H1 (cell line): ENCODE results near the gene TRABD2B. TPM values are rescaled to one million over a fixed set of nuclear protein-coding genes. Genes with fewer than 3 reads are reported as not detected.

Experiments
- CTCF ChIA-PET: fragments of 300-600 bp; sonication (Branson Sonifier 250); formaldehyde crosslinking; loops from one replicate; lab custom pipeline; 2021; ENCODE audit not compliant: partially characterized antibody; lab: Charles Lee
- POLR2A ChIA-PET: fragments of 300-600 bp; sonication (Branson Sonifier 250); formaldehyde crosslinking; loops from one replicate; lab custom pipeline; 2021; ENCODE audit warnings: inconsistent platforms; ENCODE audit not compliant: partially characterized antibody; lab: Charles Lee
- DNase-seq, 2 experiments: peaks; one replicate each; pipeline versions ENCODE4 v3.0.0 to v3.0.0-alpha.2; 2010 to 2022; ENCODE audit warnings: low spot score in 2 of 2, low read depth in 1 of 2, mixed read lengths in 1 of 2
- FAIRE-seq: peaks from 2 replicates; lab custom pipeline; 2011; peaks lifted over from hg19 to GRCh38; lab: Jason Lieb, UNC
- H2AFZ ChIP-seq: 2 replicates; pipeline ENCODE4 v1.8.1; 2012; ENCODE audit warnings: low read length, inconsistent platforms
- H2AK5ac ChIP-seq: 2 replicates; pipeline ENCODE4 v1.6.1; 2013; ENCODE audit warnings: low read depth, low read length
- H2BK120ac ChIP-seq: replicated peaks from 2 replicates; pipeline ENCODE3; 2013; ENCODE audit warnings: low read depth, low read length, inconsistent platforms
- H2BK12ac ChIP-seq: 2 replicates; pipeline ENCODE4 v1.6.1; 2013; ENCODE audit warnings: low read depth, low read length
- H2BK15ac ChIP-seq: 2 replicates; pipeline ENCODE4 v1.6.1; 2013; ENCODE audit warnings: low read length
- H2BK20ac ChIP-seq: 2 replicates; pipeline ENCODE4 v1.6.1; 2013; ENCODE audit warnings: low read length
- H2BK5ac ChIP-seq: 2 replicates; pipeline ENCODE4 v1.6.1; 2013; ENCODE audit warnings: low read depth, low read length
- H3K14ac ChIP-seq: 2 replicates; pipeline ENCODE4 v1.6.1; 2013; ENCODE audit warnings: inconsistent platforms; ENCODE audit not compliant: insufficient read length
- H3K18ac ChIP-seq: 2 replicates; pipeline ENCODE4 v1.6.1; 2013; ENCODE audit warnings: low read length; ENCODE audit errors: extremely low read depth
- H3K23ac ChIP-seq: 2 replicates; pipeline ENCODE4 v1.6.1; 2013; ENCODE audit warnings: inconsistent platforms; ENCODE audit not compliant: insufficient read length
- H3K23me2 ChIP-seq: 2 replicates; pipeline ENCODE4 v1.6.1; 2013; ENCODE audit warnings: low read depth, low read length
- H3K27ac ChIP-seq: 2 replicates; pipeline ENCODE4 v1.6.1; 2011; ENCODE audit warnings: low read depth, low read length, inconsistent platforms
- H3K27me3 ChIP-seq, 4 experiments: replicated peaks in 1 of 4; 1 replicate in 1 of 4; 2 replicates in 3 of 4; pipeline versions ENCODE4 v1.6.1 to v1.8.1; 2011 to 2013; ENCODE audit warnings: low read length in 3 of 4, mild to moderate bottlenecking in 3 of 4, inconsistent platforms in 2 of 4, mixed read lengths in 2 of 4, moderate library complexity in 1 of 4; ENCODE audit not compliant: control insufficient read depth in 3 of 4, insufficient read depth in 3 of 4; ENCODE audit errors: extremely low read depth in 1 of 4
- H3K36me3 ChIP-seq, 4 experiments: 2 replicates each; pipeline versions ENCODE4 v1.6.1 to v1.8.1; 2011 to 2013; ENCODE audit warnings: mild to moderate bottlenecking in 4 of 4, low read length in 3 of 4, moderate library complexity in 2 of 4, control low read depth in 1 of 4, inconsistent platforms in 1 of 4; ENCODE audit not compliant: insufficient read depth in 4 of 4, control insufficient read depth in 2 of 4
- H3K4ac ChIP-seq: replicated peaks from 2 replicates; pipeline ENCODE3; 2013; ENCODE audit warnings: low read length, low read depth, mixed read lengths, inconsistent platforms; ENCODE audit not compliant: insufficient read length
- H3K4me1 ChIP-seq, 4 experiments: replicated peaks in 1 of 4; 1 replicate in 1 of 4; 2 replicates in 3 of 4; pipeline versions ENCODE4 v1.6.1 to v1.8.1; 2011 to 2013; ENCODE audit warnings: low read length in 3 of 4, inconsistent platforms in 2 of 4, mixed read lengths in 1 of 4; ENCODE audit not compliant: insufficient read depth in 4 of 4, control insufficient read depth in 3 of 4
- H3K4me2 ChIP-seq, 2 experiments: 2 replicates each; pipeline versions ENCODE4 v1.6.1 to v1.8.1; 2011 to 2013; ENCODE audit warnings: low read depth in 2 of 2, low read length in 2 of 2, control low read depth in 1 of 2, inconsistent platforms in 1 of 2, mild to moderate bottlenecking in 1 of 2; ENCODE audit not compliant: insufficient read depth in 1 of 2
- H3K4me3 ChIP-seq, 4 experiments: fragments of 200-600, 300-600 bp in 1 of 4; sonication (generic), shearing (Covaris generic), sonication (Bioruptor Twin) in 1 of 4; 2 replicates each; pipeline versions ENCODE4 v1.5.1 to v1.8.1; 2011 to 2016; ENCODE audit warnings: low read length in 4 of 4, low read depth in 3 of 4, control low read depth in 2 of 4, inconsistent platforms in 2 of 4, mild to moderate bottlenecking in 2 of 4, mixed read lengths in 1 of 4, moderate library complexity in 1 of 4; ENCODE audit not compliant: insufficient read depth in 2 of 4; ENCODE audit errors: extremely low read depth in 1 of 4
- H3K56ac ChIP-seq: replicated peaks from 2 replicates; pipeline ENCODE3; 2013; ENCODE audit warnings: low read depth, mild to moderate bottlenecking, mixed read lengths, low read length, inconsistent platforms; ENCODE audit not compliant: insufficient read length
- H3K79me1 ChIP-seq: 2 replicates; pipeline ENCODE4 v1.6.1; 2013; ENCODE audit warnings: low read depth, low read length, control low read depth
- H3K79me2 ChIP-seq, 2 experiments: 2 replicates each; pipeline versions ENCODE4 v1.6.1 to v1.8.1; 2012 to 2013; ENCODE audit warnings: low read length in 2 of 2, mild to moderate bottlenecking in 2 of 2, inconsistent platforms in 1 of 2; ENCODE audit not compliant: insufficient read depth in 2 of 2, control insufficient read depth in 1 of 2
- H3K9ac ChIP-seq, 4 experiments: replicated peaks in 1 of 4; 1 replicate in 1 of 4; 2 replicates in 3 of 4; pipeline versions ENCODE4 v1.6.1 to v1.8.1; 2011 to 2013; ENCODE audit warnings: low read depth in 3 of 4, low read length in 3 of 4, control low read depth in 2 of 4, mild to moderate bottlenecking in 2 of 4, moderate library complexity in 2 of 4, inconsistent platforms in 1 of 4; ENCODE audit errors: extremely low read depth in 1 of 4
- H3K9me3 ChIP-seq, 2 experiments: 2 replicates each; pipeline versions ENCODE4 v1.6.1 to v1.8.1; 2012 to 2013; ENCODE audit warnings: mild to moderate bottlenecking in 2 of 2, moderate library complexity in 2 of 2, control low read depth in 1 of 2, inconsistent platforms in 1 of 2, low read depth in 1 of 2, low read length in 1 of 2, mixed read lengths in 1 of 2; ENCODE audit not compliant: insufficient read depth in 2 of 2
- H4K20me1 ChIP-seq, 2 experiments: replicated peaks in 1 of 2; 2 replicates each; pipeline versions ENCODE3 to v1.8.1; 2011 to 2013; ENCODE audit warnings: inconsistent platforms in 2 of 2, low read length in 2 of 2, mild to moderate bottlenecking in 1 of 2; ENCODE audit not compliant: insufficient read depth in 2 of 2, control insufficient read depth in 1 of 2
- H4K5ac ChIP-seq: 2 replicates; pipeline ENCODE4 v1.6.1; 2013; ENCODE audit warnings: low read length, low read depth, mixed read lengths, inconsistent platforms; ENCODE audit not compliant: insufficient read length
- H4K8ac ChIP-seq: 2 replicates; pipeline ENCODE4 v1.8.0; 2013; ENCODE audit warnings: mild to moderate bottlenecking, moderate library complexity, low read length, inconsistent platforms; ENCODE audit not compliant: insufficient read depth; ENCODE audit errors: extremely low read depth
- H4K91ac ChIP-seq: replicated peaks from 2 replicates; pipeline ENCODE3; 2013; ENCODE audit warnings: low read length, mixed read lengths, inconsistent platforms; ENCODE audit not compliant: insufficient read length
- CBX8 ChIP-seq: fragments of 300-800, 300-1000 bp; sonication (generic); IDR thresholded peaks from 2 replicates; pipeline ENCODE4 v1.7.1; 2016; ENCODE audit warnings: low read depth, low read length, borderline replicate concordance
- KDM1A ChIP-seq: fragments of 200-600, 300-600 bp; sonication (generic); IDR thresholded peaks from 2 replicates; pipeline ENCODE4 v1.7.1; 2016; ENCODE audit warnings: mild to moderate bottlenecking, low read length, borderline replicate concordance
- POLR2AphosphoS5 ChIP-seq: IDR thresholded peaks from 2 replicates; pipeline ENCODE4 v1.6.1; 2011; ENCODE audit warnings: low read depth, low read length
- SAP30 ChIP-seq: fragments of 300-600 bp; sonication (generic); IDR thresholded peaks from 2 replicates; pipeline ENCODE4 v1.7.1; 2012; ENCODE audit warnings: low read length, moderate library complexity, mild to moderate bottlenecking, inconsistent platforms; ENCODE audit not compliant: insufficient read depth, insufficient replicate concordance
- WGBS, 2 experiments: shearing (Covaris generic) in 1 of 2; methylation state at CpG; one replicate each; pipeline versions ENCODE4 v1.1.6 to v1.1.7; 2013 to 2015; ENCODE audit warnings: low lambda C conversion rate in 2 of 2, mixed read lengths in 2 of 2, inconsistent platforms in 1 of 2, low coverage in 1 of 2, missing lambda C conversion rate in 1 of 2; ENCODE audit not compliant: insufficient replicate concordance in 2 of 2, insufficient coverage in 1 of 2, insufficient read length in 1 of 2; ENCODE audit errors: extremely low coverage in 1 of 2, missing lambda C conversion rate in 1 of 2; 5-methylcytosine and 5-hydroxymethylcytosine counted together
- polyA plus RNA-seq, 7 experiments: library from polyadenylated mRNA; depleted of rRNA in 3 of 7; stranded (reverse) in 5 of 7; unstranded in 2 of 7; fragments of >200 nt in 5 of 7; fragments of 200-250 nt in 2 of 7; gene quantifications; 1 replicate in 5 of 7; 2 replicates in 1 of 7; 4 replicates in 1 of 7; pipeline versions ENCODE4 v1.2.1 to v1.2.3, GENCODE V29; 2011 to 2013; ENCODE audit warnings: missing spikeins in 2 of 7, mixed read lengths in 2 of 7
- total RNA-seq: library from RNA; stranded (reverse); fragmentation: NEBNext Ultra II Directional; extraction: Animal tissue kit (Norgen Biotek cat#: 25700); gene quantifications from 2 replicates; pipeline ENCODE4 v1.2.1, GENCODE V29; 2021
- TF ChIP-seq, protein P1 (sequence below): IDR thresholded peaks from 2 replicates; pipeline ENCODE4 v1.6.1; 2012; ENCODE audit warnings: inconsistent platforms

TRABD2B gene
- total and polyA plus RNA-seq, 2 of the 8 experiments (the other 6 are each of a cell fraction or from before 2014, with no cell fraction given): 0.95 to 3.4 TPM

DNA sequence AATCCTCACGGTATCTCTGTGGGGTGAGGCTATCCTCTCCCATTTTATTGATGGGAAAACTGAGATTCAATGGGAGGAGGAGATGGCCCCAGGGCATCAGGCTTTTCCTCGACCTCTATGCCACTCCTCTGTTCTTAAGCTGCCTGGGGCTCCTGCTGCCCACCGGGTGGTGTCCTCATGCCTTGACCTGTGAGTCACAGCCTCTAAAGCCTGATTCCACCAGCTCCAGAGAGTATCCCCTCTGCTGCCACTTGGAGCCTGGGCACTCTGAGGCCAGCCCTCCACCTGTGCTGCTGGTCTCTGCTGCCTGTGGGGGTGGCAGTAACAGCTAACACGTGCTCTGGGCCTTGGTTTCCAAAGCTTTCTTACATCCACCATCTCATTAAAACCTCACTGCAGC is 241.2 kb downstream of the TRABD2B start:
- no peak overlapping the region for H3K18ac ChIP-seq
- H3K23ac ChIP-seq: no peak overlapping the region
- no peak overlapping the region for H4K91ac ChIP-seq
- no peak overlapping the region; the same call in 1 of the 2 replicates for H4K8ac ChIP-seq
- no peak for FAIRE-seq
- H2BK120ac ChIP-seq: no peak overlapping the region
- no peak for DNase-seq
- H4K5ac ChIP-seq: no peak overlapping the region
- no peaks in the 10 kb centered on the region for H3K23me2 ChIP-seq
- no peak overlapping the region for H3K4me2 ChIP-seq
- ChIA-PET CTCF (interaction anchor here (0.6 to 6.3 kb wide), 38 partner anchors 9 to 374 kb away, joined by 3 to 68 read pairs (median 5); no protein-coding TSS in a partner anchor), POLR2A (no interaction called here)
- H3K27ac ChIP-seq: no peak overlapping the region
- H3K4me3 ChIP-seq: no peak overlapping the region
- H2BK12ac ChIP-seq: no peak overlapping the region
- 76% methylated on average over 4 of the region's 4 CpGs; no CpG with 5 or more reads in 1 of the 2 experiments for WGBS, 2 experiments
- H2BK5ac ChIP-seq: no peak overlapping the region
- H3K4me1 ChIP-seq: no peaks in the 10 kb centered on the region; a peak in 1 of 7 replicates
- H3K79me1 ChIP-seq: no peaks in the 10 kb centered on the region
- no peak overlapping the region for H2AFZ ChIP-seq
- no peaks in the 10 kb centered on the region for H3K79me2 ChIP-seq
- H3K36me3 ChIP-seq: no peaks in the 10 kb centered on the region
- no peak overlapping the region for H3K56ac ChIP-seq
- TF ChIP-seq KDM1A (0 out of 2 replicates have a peak, but pooled peaks have one; percentile 23), CBX8 (no peak), SAP30 (no peak), POLR2AphosphoS5 (no peak)
- TF ChIP-seq, protein P1, sequence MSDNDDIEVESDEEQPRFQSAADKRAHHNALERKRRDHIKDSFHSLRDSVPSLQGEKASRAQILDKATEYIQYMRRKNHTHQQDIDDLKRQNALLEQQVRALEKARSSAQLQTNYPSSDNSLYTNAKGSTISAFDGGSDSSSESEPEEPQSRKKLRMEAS: no peak
- no peak overlapping the region for H2AK5ac ChIP-seq
- H3K9ac ChIP-seq: no peak overlapping the region
- H3K9me3 ChIP-seq: no peaks in the 10 kb centered on the region
- H3K14ac ChIP-seq: no peak overlapping the region
- no peak overlapping the region for H2BK20ac ChIP-seq
- H3K27me3 ChIP-seq: peaks cover 0 to 2% (median 0%) of the 10 kb centered on the region in 4 experiments; a peak in 1 of 7 replicates
- no peak overlapping the region for H3K4ac ChIP-seq
- H4K20me1 ChIP-seq: no peaks in the 10 kb centered on the region
- H2BK15ac ChIP-seq: no peak overlapping the region
